Glutamatergic neuron (in vitro differentiated cells): ENCODE measurements around the gene GSG1L. TPM values are rescaled to one million over a fixed set of nuclear protein-coding genes. Genes with fewer than 3 reads are reported as not detected.

Source experiments
- DNase-seq: peaks from one replicate; pipeline ENCODE4 v3.0.0; 2022
- H3K27ac Mint-ChIP-seq: one replicate; pipeline ENCODE4 v1.8.0; 2020; ENCODE audit warnings: mild to moderate bottlenecking, mixed read lengths, inconsistent platforms; ENCODE audit not compliant: unreplicated experiment
- H3K27me3 Mint-ChIP-seq: one replicate; pipeline ENCODE4 v1.8.0; 2020; ENCODE audit warnings: mild to moderate bottlenecking, moderate library complexity, mixed read lengths, inconsistent platforms; ENCODE audit not compliant: unreplicated experiment
- H3K36me3 Mint-ChIP-seq: one replicate; pipeline ENCODE4 v1.8.0; 2020; ENCODE audit warnings: mild to moderate bottlenecking, mixed read lengths, inconsistent platforms; ENCODE audit not compliant: unreplicated experiment
- H3K4me1 Mint-ChIP-seq: one replicate; pipeline ENCODE4 v1.8.0; 2020; ENCODE audit warnings: mild to moderate bottlenecking, low read depth, mixed read lengths, inconsistent platforms; ENCODE audit not compliant: unreplicated experiment
- H3K4me3 Mint-ChIP-seq: one replicate; pipeline ENCODE4 v1.8.0; 2020; ENCODE audit warnings: mild to moderate bottlenecking, mixed read lengths, inconsistent platforms; ENCODE audit not compliant: unreplicated experiment
- H3K9me3 Mint-ChIP-seq: one replicate; pipeline ENCODE4 v1.8.0; 2020; ENCODE audit warnings: mild to moderate bottlenecking, moderate library complexity, mixed read lengths, inconsistent platforms; ENCODE audit not compliant: unreplicated experiment
- CTCF ChIP-seq: fragments of 200-600 bp; sonication (generic); IDR thresholded peaks from one replicate; pipeline ENCODE4 v1.5.0; 2021; ENCODE audit not compliant: partially characterized antibody, unreplicated experiment
- total RNA-seq: library from RNA; stranded (reverse); fragmentation: NEBNext Ultra II Directional; extraction: Animal tissue kit (Norgen Biotek cat#: 25700); gene quantifications from one replicate; pipeline ENCODE4 v1.2.1, GENCODE V29; 2021; ENCODE audit not compliant: unreplicated experiment

Gene GSG1L
- total RNA-seq, 1 donor from 2014 or later = 0.91 TPM

- Mint-ChIP-seq H3K9me3 (peaks cover 4% of the 10 kb centered on the region), H3K4me1 (no peaks in the 10 kb centered on the region), H3K27ac (no peak overlapping the region), H3K36me3 (peaks cover 4% of the 10 kb centered on the region), H3K27me3 (no peaks in the 10 kb centered on the region), H3K4me3 (no peak overlapping the region)
- DNase-seq = no peak
- no peak for TF ChIP-seq CTCF
Measured at GRCh38 chr16:28000314-28001169, 63.0 kb downstream of the GSG1L start.

GRCh38 chr16:27999687-28000086 lies 63.8 kb downstream of the GSG1L start:
- no peak for TF ChIP-seq CTCF
- no peak overlapping the region for H3K27ac Mint-ChIP-seq
- no peak overlapping the region for H3K4me3 Mint-ChIP-seq
- H3K4me1 Mint-ChIP-seq = no peaks in the 10 kb centered on the region
- peaks cover 4% of the 10 kb centered on the region for H3K36me3 Mint-ChIP-seq
- H3K27me3 Mint-ChIP-seq = no peaks in the 10 kb centered on the region
- DNase-seq = no peak
- H3K9me3 Mint-ChIP-seq = peaks cover 4% of the 10 kb centered on the region

- H3K36me3 Mint-ChIP-seq = peaks cover 4% of the 10 kb centered on the region
- TF ChIP-seq CTCF = no peak
- DNase-seq = no peak
- H3K27ac Mint-ChIP-seq = no peak overlapping the region
- no peaks in the 10 kb centered on the region for H3K27me3 Mint-ChIP-seq
- H3K9me3 Mint-ChIP-seq = peaks cover 2% of the 10 kb centered on the region
- no peaks in the 10 kb centered on the region for H3K4me1 Mint-ChIP-seq
- no peak overlapping the region for H3K4me3 Mint-ChIP-seq
Measured at GRCh38 chr16:27995378-27995777, 68.1 kb downstream of the GSG1L start.

- Mint-ChIP-seq H3K4me1 (no peaks in the 10 kb centered on the region), H3K9me3 (peaks cover 2% of the 10 kb centered on the region), H3K4me3 (no peak overlapping the region), H3K27me3 (no peaks in the 10 kb centered on the region), H3K36me3 (peaks cover 4% of the 10 kb centered on the region), H3K27ac (no peak overlapping the region)
- TF ChIP-seq CTCF = no peak
- DNase-seq = no peak
Measured at GRCh38 chr16:27994686-27995085, 68.8 kb downstream of the GSG1L start.

GRCh38 chr16:27993587-27993986 lies 69.9 kb downstream of the GSG1L start:
- peaks cover 2% of the 10 kb centered on the region for H3K9me3 Mint-ChIP-seq
- H3K4me1 Mint-ChIP-seq = no peaks in the 10 kb centered on the region
- no peak overlapping the region for H3K4me3 Mint-ChIP-seq

More at GRCh38 chr16:27993587-27993986, 69.9 kb downstream of the GSG1L start:
- TF ChIP-seq CTCF = no peak
- no peak overlapping the region for H3K27ac Mint-ChIP-seq
- DNase-seq = no peak
- H3K27me3 Mint-ChIP-seq = no peaks in the 10 kb centered on the region
- H3K36me3 Mint-ChIP-seq = peaks cover 4% of the 10 kb centered on the region
